ENCODE data around the gene EEF1AKMT1.

- TF ChIP-seq EZH2 (IDR thresholded peaks at IDR 0.05; ENCODE audit: insufficient read depth, poor library complexity, severe bottlenecking) (no peak), EZH2phosphoT487 (IDR thresholded peaks at IDR 0.05; ENCODE audit: insufficient read depth, low read depth) (no peak)
Observed at GRCh38 chr13:20713751-20714150, 60.0 kb downstream of the EEF1AKMT1 start.
